Stomach (tissue), 9 donors: ENCODE measurements around the gene NR1D1. TPM values are rescaled to one million over a fixed set of nuclear protein-coding genes. Genes with fewer than 3 reads are reported as not detected.

Experiments
- DNase-seq, 2 donors: peaks; one replicate each; pipeline versions ENCODE4 v3.0.0 to v3.0.0-alpha.2; 2013 to 2019
- H3K27ac ChIP-seq, 5 donors: fragments of 200-600 bp in 4 of 5; sonication (generic) in 4 of 5; one replicate each; pipeline ENCODE4 v1.5.1; 2013 to 2019; ENCODE audit warnings: mild to moderate bottlenecking in 1 of 5, moderate library complexity in 1 of 5
- H3K27me3 ChIP-seq, 3 donors: fragments of 200-600 bp; sonication (generic); one replicate each; pipeline ENCODE4 v1.5.1; 2017 to 2019; ENCODE audit warnings: mixed run types in 1 of 3
- H3K36me3 ChIP-seq, 4 donors: fragments of 200-600 bp; sonication (generic); 1 replicate in 3 of 4; 2 replicates in 1 of 4; pipeline ENCODE4 v1.5.1; 2016 to 2019
- H3K4me1 ChIP-seq, 4 donors: fragments of 200-600 bp; sonication (generic); one replicate each; pipeline ENCODE4 v1.5.1; 2016 to 2019
- H3K4me3 ChIP-seq, 4 donors: fragments of 200-600 bp; sonication (generic) in 3 of 4; one replicate each; pipeline ENCODE4 v1.5.1; 2016 to 2019; ENCODE audit warnings: mild to moderate bottlenecking in 1 of 4
- H3K9me3 ChIP-seq, 4 donors: fragments of 200-600 bp; sonication (generic); one replicate each; pipeline ENCODE4 v1.5.1; 2016 to 2019
- EP300 ChIP-seq: sonication (generic); formaldehyde crosslinking; IDR thresholded peaks from one replicate; pipeline ENCODE4 v1.6.1; 2017; ENCODE audit warnings: antibody characterized with exemption
- POLR2A ChIP-seq, 4 donors: fragments of 450-650 bp; IDR thresholded peaks; one replicate each; pipeline ENCODE4 v1.6.1; 2016; ENCODE audit warnings: antibody characterized with exemption in 4 of 4, control low read depth in 2 of 4, mild to moderate bottlenecking in 1 of 4, moderate library complexity in 1 of 4
- POLR2AphosphoS5 ChIP-seq, 3 donors: sonication (generic); formaldehyde crosslinking; IDR thresholded peaks; one replicate each; pipeline ENCODE4 v1.6.1; 2016; ENCODE audit warnings: antibody characterized with exemption in 3 of 3
- WGBS, 5 donors: extraction: QIAGEN DNeasy Blood & Tissue Kit in 3 of 5; methylation state at CpG; one replicate each; pipeline versions ENCODE4 v1.1.5 to v1.1.7; 2013 to 2018; 5-methylcytosine and 5-hydroxymethylcytosine counted together
- intact Hi-C: fragments of 100-400 bp; cut with DNase I; formaldehyde crosslinking; loops from one replicate; pipeline ENCODE4 v1.15.1; 2023; ENCODE audit warnings: low total_unique reads
- polyA plus RNA-seq, 3 donors: library from polyadenylated mRNA; stranded (reverse); fragments of 200-250 nt; gene quantifications; one replicate each; pipeline ENCODE4 v1.2.3, GENCODE V29; 2013
- total RNA-seq, 5 donors: library from RNA; depleted of rRNA; stranded (reverse); fragments of >200 nt; gene quantifications; one replicate each; pipeline versions ENCODE4 v1.1.0 to v1.2.3, GENCODE V29; 2014 to 2016
- TF ChIP-seq, protein P1 (sequence below), 7 experiments: fragments of 450-650 bp in 4 of 7; fragments of 200-600 bp in 3 of 7; sonication (generic) in 3 of 7; IDR thresholded peaks; one replicate each; pipeline ENCODE4 v1.5.1; 2016 to 2019; ENCODE audit warnings: antibody characterized with exemption in 7 of 7, control low read depth in 2 of 7, mild to moderate bottlenecking in 1 of 7
- donor health status: healthy with polysubstance abuse.
- donor health status: Bipolar disorder and iron deficiency.
- donor health status: healthy.

NR1D1 gene
- total and polyA plus RNA-seq, 8 donors, result 2.8 to 20.5 (median 9.3) TPM

DNA sequence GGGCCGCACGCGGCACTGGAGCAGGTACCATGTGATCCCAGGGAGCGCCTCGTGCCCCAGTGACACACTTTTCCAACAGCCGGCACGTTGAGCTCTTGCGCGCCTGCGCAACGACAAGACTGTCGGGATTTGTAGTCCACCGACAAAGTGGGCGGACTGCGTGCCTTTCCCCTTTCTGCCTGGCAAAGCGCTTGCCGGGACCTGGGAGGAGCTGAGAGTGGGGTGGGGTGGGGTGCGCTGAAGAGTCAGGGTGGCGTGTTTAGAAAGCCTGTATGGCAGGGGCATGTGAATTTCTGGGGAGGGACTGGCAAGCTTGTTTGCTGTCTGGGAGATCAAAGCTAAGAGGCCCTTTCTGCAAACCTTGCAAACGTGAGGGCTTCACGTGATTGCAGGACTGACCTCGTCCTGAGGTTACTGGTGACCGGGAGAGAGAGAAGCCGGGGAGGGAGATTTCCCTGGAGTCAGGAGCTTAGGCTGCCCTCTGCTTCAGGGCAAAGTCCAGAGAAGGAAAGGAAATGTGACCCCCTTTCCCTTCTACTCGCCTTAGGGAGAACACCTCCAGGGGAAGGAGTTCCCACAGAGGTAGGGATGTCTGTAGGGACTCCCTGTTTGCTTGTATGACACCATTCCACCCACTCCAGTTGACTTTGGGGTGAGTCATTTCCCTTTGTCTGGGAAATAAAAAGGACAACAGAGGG, 429 bp upstream of the NR1D1 start:
- TF ChIP-seq EP300 (no peak), POLR2AphosphoS5 (IDR thresholded peaks at IDR 0.05) (peak in 2 of 3 donors; percentile 59 to 82), POLR2A (IDR thresholded peaks at IDR 0.05) (no peak)
- TF ChIP-seq, protein P1, sequence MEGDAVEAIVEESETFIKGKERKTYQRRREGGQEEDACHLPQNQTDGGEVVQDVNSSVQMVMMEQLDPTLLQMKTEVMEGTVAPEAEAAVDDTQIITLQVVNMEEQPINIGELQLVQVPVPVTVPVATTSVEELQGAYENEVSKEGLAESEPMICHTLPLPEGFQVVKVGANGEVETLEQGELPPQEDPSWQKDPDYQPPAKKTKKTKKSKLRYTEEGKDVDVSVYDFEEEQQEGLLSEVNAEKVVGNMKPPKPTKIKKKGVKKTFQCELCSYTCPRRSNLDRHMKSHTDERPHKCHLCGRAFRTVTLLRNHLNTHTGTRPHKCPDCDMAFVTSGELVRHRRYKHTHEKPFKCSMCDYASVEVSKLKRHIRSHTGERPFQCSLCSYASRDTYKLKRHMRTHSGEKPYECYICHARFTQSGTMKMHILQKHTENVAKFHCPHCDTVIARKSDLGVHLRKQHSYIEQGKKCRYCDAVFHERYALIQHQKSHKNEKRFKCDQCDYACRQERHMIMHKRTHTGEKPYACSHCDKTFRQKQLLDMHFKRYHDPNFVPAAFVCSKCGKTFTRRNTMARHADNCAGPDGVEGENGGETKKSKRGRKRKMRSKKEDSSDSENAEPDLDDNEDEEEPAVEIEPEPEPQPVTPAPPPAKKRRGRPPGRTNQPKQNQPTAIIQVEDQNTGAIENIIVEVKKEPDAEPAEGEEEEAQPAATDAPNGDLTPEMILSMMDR (IDR thresholded peaks at IDR 0.05), result no peak
- 0 to 1% (median 1%) methylated on average over 14 to 25 of the region's 25 CpGs for WGBS, 5 donors
- DNase-seq, result peak; percentile 98 to 99
- Histone ChIP-seq H3K36me3 (peaks cover 13 to 16% (median 16%) of the 10 kb centered on the region in 4 donors), H3K4me1 (peaks cover 81 to 90% (median 85%) of the 10 kb centered on the region in 4 donors), H3K27me3 (no peaks in the 10 kb centered on the region), H3K4me3 (peak overlapping the region; percentile 64 to 82 (median 70)), H3K9me3 (no peaks in the 10 kb centered on the region), H3K27ac (peak overlapping the region; percentile 84 to 98 (median 97))
- intact Hi-C loops, result no loop called here

- no peak for DNase-seq
- Histone ChIP-seq H3K27ac (peak overlapping the region; percentile 84 to 98 (median 97)), H3K4me3 (peak overlapping the region; percentile 64 to 82 (median 70)), H3K36me3 (peaks cover 20 to 26% (median 26%) of the 10 kb centered on the region in 4 donors), H3K27me3 (no peaks in the 10 kb centered on the region), H3K4me1 (peaks cover 81 to 90% (median 87%) of the 10 kb centered on the region in 4 donors), H3K9me3 (no peaks in the 10 kb centered on the region)
- TF ChIP-seq EP300 (no peak), POLR2A (IDR thresholded peaks at IDR 0.05) (no peak), POLR2AphosphoS5 (IDR thresholded peaks at IDR 0.05) (no peak)
- TF ChIP-seq, protein P1 (IDR thresholded peaks at IDR 0.05), result no peak
- 1 to 2% (median 2%) methylated on average over 29 to 31 of the region's 31 CpGs for WGBS, 5 donors
- intact Hi-C loops, result no loop called here
Measured at GRCh38 chr17:40099619-40100418, 570 bp downstream of the NR1D1 start.

GRCh38 chr17:40098846-40099618, 1.4 kb downstream of the NR1D1 start:
- peaks cover 28 to 34% (median 34%) of the 10 kb centered on the region in 4 donors for H3K36me3 ChIP-seq
- H3K4me1 ChIP-seq, result peaks cover 81 to 90% (median 87%) of the 10 kb centered on the region in 4 donors
- H3K27ac ChIP-seq, result peak overlapping the region; percentile 91 to 98 (median 97)
- intact Hi-C loops, result no loop called here
- no peaks in the 10 kb centered on the region for H3K9me3 ChIP-seq
- H3K27me3 ChIP-seq, result no peaks in the 10 kb centered on the region
- WGBS, 5 donors, result 0 to 2% (median 1%) methylated on average over 34 to 52 of the region's 52 CpGs
- H3K4me3 ChIP-seq, result peak overlapping the region; percentile 64 to 82 (median 70)
- TF ChIP-seq POLR2AphosphoS5 (IDR thresholded peaks at IDR 0.05), result peak; percentile 86 to 98 (median 89)
- TF ChIP-seq, protein P1 (IDR thresholded peaks at IDR 0.05), result no peak
- TF ChIP-seq EP300, result peak; percentile 81
- TF ChIP-seq POLR2A (IDR thresholded peaks at IDR 0.05), result peak in 2 of 4 donors; percentile 59 to 88
- DNase-seq, result peak; percentile 98 to 100
